Right cardiac atrium (tissue), 5 donors: ENCODE measurements around the gene STARD13. TPM values are rescaled to one million over a fixed set of nuclear protein-coding genes. Genes with fewer than 3 reads are reported as not detected.
"Not testable (repeated sequence)": the region's sequence is repeated elsewhere in the genome, so short reads cannot be mapped to it uniquely, and the experiment has no call there.

ENCODE experiments used
- ATAC-seq, 2 donors: fragments of 200-7000 bp; cut with Tn5 transposase; one replicate each; pipeline versions ENCODE4 v1.8.0 to v1.9.1; 2020; ENCODE audit warnings: moderate library complexity in 2 of 2, mild to moderate bottlenecking in 1 of 2
- DNase-seq, 3 donors: peaks; one replicate each; pipeline ENCODE4 v3.0.0-alpha.2; 2020
- H3K27ac ChIP-seq: one replicate; pipeline ENCODE4 v1.5.1; 2013; ENCODE audit warnings: mild to moderate bottlenecking, low read length, control low read depth, moderate library complexity
- H3K27me3 ChIP-seq: one replicate; pipeline ENCODE4 v1.6.1; 2013; ENCODE audit not compliant: control insufficient read depth, insufficient read depth
- H3K4me1 ChIP-seq: one replicate; pipeline ENCODE4 v1.6.1; 2013; ENCODE audit warnings: low read length; ENCODE audit not compliant: control insufficient read depth, insufficient read depth
- H3K4me3 ChIP-seq: one replicate; pipeline ENCODE4 v1.5.1; 2013; ENCODE audit warnings: low read length, control low read depth
- H3K9me3 ChIP-seq: one replicate; pipeline ENCODE4 v1.6.1; 2013; ENCODE audit warnings: low read length; ENCODE audit not compliant: control insufficient read depth
- WGBS: extraction: QIAGEN DNeasy Blood & Tissue Kit; methylation state at CpG from one replicate; pipeline ENCODE4 v1.1.7; 2013; 5-methylcytosine and 5-hydroxymethylcytosine counted together
- intact Hi-C, 4 donors: fragments of 100-400 bp; cut with DNase I; formaldehyde crosslinking; loops; one replicate each; pipeline versions ENCODE4 v1.11.0 to v1.14.0; 2022 to 2023
- polyA plus RNA-seq: library from polyadenylated mRNA; stranded (reverse); fragments of 200-250 nt; gene quantifications from one replicate; pipeline ENCODE4 v1.2.3, GENCODE V29; 2013
- total RNA-seq, 4 donors: library from RNA; stranded (reverse); fragmentation: NEBNext Ultra II Directional; extraction: Animal tissue kit (Norgen Biotek cat#: 25700); gene quantifications; one replicate each; pipeline ENCODE4 v1.2.1, GENCODE V29; 2021
- donor health status: healthy with polysubstance abuse.
- donor health status: DM: no; HTN: yes; CAD: no.
- donor health status: DM: no; HTN: no; CAD: no.
- donor health status: DM: no; HTN: yes; CAD: no; lungs with severe emphysema.
- donor health status: DM: yes; HTN: yes; CAD: no.

The STARD13 gene
- total and polyA plus RNA-seq, 5 donors: 9.6 to 35.7 (median 27.3) TPM

DNA sequence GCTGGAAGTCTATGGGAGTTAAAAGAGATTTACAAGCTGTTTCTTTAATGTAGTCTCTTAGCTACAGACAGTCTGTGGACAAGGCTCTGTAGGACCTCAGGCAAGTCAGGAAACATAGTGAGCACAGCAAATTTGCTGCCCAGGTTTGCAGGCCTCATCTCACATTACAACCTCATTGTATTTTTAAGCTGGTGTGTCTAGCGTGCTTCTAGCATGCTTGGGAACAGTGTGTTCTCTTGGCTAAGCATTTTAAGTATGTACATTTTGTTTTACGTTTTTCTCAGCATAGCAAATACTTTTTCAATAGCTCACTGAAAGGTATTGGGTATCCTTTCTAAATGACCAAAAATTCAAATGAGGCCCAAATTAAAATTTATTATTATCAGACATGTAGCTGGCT lies 113.2 kb downstream of the STARD13 start:
- Histone ChIP-seq H3K4me3 (no peak overlapping the region), H3K27ac (peak overlapping the region; percentile 56), H3K9me3 (no peaks in the 10 kb centered on the region), H3K27me3 (no peaks in the 10 kb centered on the region), H3K4me1 (peaks cover 16% of the 10 kb centered on the region)
- ATAC-seq (peak in 1 of 2 donors; percentile 54), DNase-seq (no peak)
- WGBS: 75% methylated on average over 2 of the region's 2 CpGs
- intact Hi-C loops: no loop called here

GRCh38 chr13:33169273-33169980 lies 116.1 kb downstream of the STARD13 start:
- no peak overlapping the region for H3K4me3 ChIP-seq
- peaks cover 15% of the 10 kb centered on the region for H3K4me1 ChIP-seq
- 90% methylated on average over 6 of the region's 6 CpGs for WGBS
- ATAC-seq: no peak
- H3K27ac ChIP-seq: peak overlapping the region; percentile 53
- no peaks in the 10 kb centered on the region for H3K9me3 ChIP-seq
- DNase-seq: no peak
- intact Hi-C loops: no loop called here
- no peaks in the 10 kb centered on the region for H3K27me3 ChIP-seq

DNA sequence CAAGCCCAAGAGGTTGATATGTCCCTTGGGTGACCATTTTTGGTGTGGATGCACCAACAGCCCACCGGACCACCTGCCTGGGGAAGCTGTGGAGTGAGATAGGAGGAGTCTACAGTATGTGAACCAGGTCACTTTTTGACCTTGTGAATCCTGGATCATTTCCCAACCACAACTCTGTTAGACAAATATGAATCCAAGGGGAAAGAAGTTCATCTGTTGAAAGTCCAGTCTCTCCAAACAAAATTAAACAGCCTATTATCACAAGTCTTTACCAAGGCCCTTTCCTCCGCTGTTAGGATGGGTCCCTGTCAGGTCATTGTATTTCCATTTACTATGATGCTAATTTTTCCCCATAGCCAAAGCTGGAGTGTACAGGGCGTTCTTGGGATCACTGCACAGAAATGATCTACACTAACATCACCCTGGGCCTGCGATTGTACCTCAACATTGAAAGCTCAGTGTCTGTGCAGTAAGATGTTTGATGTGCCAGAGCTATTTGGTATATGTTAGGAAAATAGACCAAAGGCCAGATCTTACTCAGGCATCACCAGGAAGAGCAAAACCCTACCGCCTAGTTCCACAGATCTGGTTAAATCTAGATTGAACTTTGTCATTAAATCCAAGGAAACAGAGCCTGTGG lies 117.1 kb downstream of the STARD13 start:
- Histone ChIP-seq H3K27ac (peak overlapping the region; percentile 33), H3K27me3 (no peaks in the 10 kb centered on the region), H3K4me1 (peaks cover 14% of the 10 kb centered on the region), H3K9me3 (no peaks in the 10 kb centered on the region), H3K4me3 (no peak overlapping the region)
- DNase-seq (no peak), ATAC-seq (peak; percentile 11 to 12)
- intact Hi-C loops: no loop called here
- 68% methylated on average over 5 of the region's 5 CpGs for WGBS

GRCh38 chr13:33167491-33167890 lies 118.1 kb downstream of the STARD13 start:
- Histone ChIP-seq H3K27ac (no peak overlapping the region), H3K9me3 (no peaks in the 10 kb centered on the region), H3K27me3 (no peaks in the 10 kb centered on the region), H3K4me3 (no peak overlapping the region), H3K4me1 (peaks cover 14% of the 10 kb centered on the region)
- ATAC-seq: no peak
- DNase-seq: no peak
- WGBS: 89% methylated on average over 12 of the region's 12 CpGs
- intact Hi-C loops: no loop called here

GRCh38 chr13:33165787-33166186 lies 119.8 kb downstream of the STARD13 start:
- Histone ChIP-seq H3K4me1 (peaks cover 9% of the 10 kb centered on the region), H3K27ac (no peak overlapping the region), H3K4me3 (no peak overlapping the region), H3K27me3 (no peaks in the 10 kb centered on the region), H3K9me3 (no peaks in the 10 kb centered on the region)
- no peak for ATAC-seq
- WGBS: 79% methylated on average over 2 of the region's 2 CpGs
- intact Hi-C loops: no loop called here
- no peak for DNase-seq

GRCh38 chr13:33164331-33164730 lies 121.2 kb downstream of the STARD13 start:
- no peak for DNase-seq
- intact Hi-C loops: no loop called here
- no peaks in the 10 kb centered on the region for H3K27me3 ChIP-seq
- no peak for ATAC-seq
- WGBS: 97% methylated on average over 2 of the region's 2 CpGs
- H3K27ac ChIP-seq: no peak overlapping the region
- no peaks in the 10 kb centered on the region for H3K9me3 ChIP-seq
- H3K4me3 ChIP-seq: no peak overlapping the region
- peaks cover 9% of the 10 kb centered on the region for H3K4me1 ChIP-seq

DNA sequence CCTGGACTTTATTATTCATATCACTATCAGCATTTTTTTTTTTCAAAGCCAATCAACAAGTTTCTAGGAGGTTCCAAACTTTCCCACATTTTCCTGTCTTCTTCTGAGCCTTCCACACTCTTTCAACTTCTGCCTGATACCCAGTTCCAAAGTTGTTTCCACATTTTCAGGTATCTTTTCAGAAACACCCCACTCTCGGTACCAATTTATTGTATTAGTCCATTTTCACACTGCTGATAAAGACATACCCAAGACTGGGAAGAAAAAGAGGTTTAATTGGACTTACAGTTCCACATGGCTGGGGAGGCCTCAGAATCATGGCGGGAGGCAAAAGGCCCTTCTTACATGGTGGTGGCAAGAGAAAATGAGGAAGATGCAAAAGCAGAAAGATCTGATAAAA lies 122.8 kb downstream of the STARD13 start:
- H3K9me3 ChIP-seq, H3K4me3 ChIP-seq, DNase-seq, H3K4me1 ChIP-seq, intact Hi-C loops, H3K27ac ChIP-seq, ATAC-seq, H3K27me3 ChIP-seq: not testable (repeated sequence)
- WGBS: 91% methylated on average over 2 of the region's 2 CpGs

GRCh38 chr13:33158816-33159215 lies 126.7 kb downstream of the STARD13 start:
- Histone ChIP-seq H3K4me1 (peaks cover 2% of the 10 kb centered on the region), H3K27ac (no peak overlapping the region), H3K27me3 (no peaks in the 10 kb centered on the region), H3K4me3 (no peak overlapping the region), H3K9me3 (no peaks in the 10 kb centered on the region)
- DNase-seq: no peak
- no peak for ATAC-seq
- 68% methylated on average over 8 of the region's 8 CpGs for WGBS
- intact Hi-C loops: no loop called here

- Histone ChIP-seq H3K27ac (no peak overlapping the region), H3K27me3 (no peaks in the 10 kb centered on the region), H3K4me3 (no peak overlapping the region), H3K4me1 (peaks cover 2% of the 10 kb centered on the region), H3K9me3 (no peaks in the 10 kb centered on the region)
- DNase-seq (no peak), ATAC-seq (no peak)
- WGBS: 99% methylated on average over 3 of the region's 3 CpGs
- intact Hi-C loops: no loop called here
Measured at GRCh38 chr13:33158271-33158670, 127.3 kb downstream of the STARD13 start.

- intact Hi-C loops: no loop called here
- ATAC-seq: no peak
- 87% methylated on average over 5 of the region's 5 CpGs for WGBS
- H3K4me3 ChIP-seq: no peak overlapping the region
- no peaks in the 10 kb centered on the region for H3K9me3 ChIP-seq
- DNase-seq: no peak
- no peak overlapping the region for H3K27ac ChIP-seq
- no peaks in the 10 kb centered on the region for H3K27me3 ChIP-seq
- peaks cover 2% of the 10 kb centered on the region for H3K4me1 ChIP-seq
Measured at GRCh38 chr13:33154911-33155310, 130.6 kb downstream of the STARD13 start.

DNA sequence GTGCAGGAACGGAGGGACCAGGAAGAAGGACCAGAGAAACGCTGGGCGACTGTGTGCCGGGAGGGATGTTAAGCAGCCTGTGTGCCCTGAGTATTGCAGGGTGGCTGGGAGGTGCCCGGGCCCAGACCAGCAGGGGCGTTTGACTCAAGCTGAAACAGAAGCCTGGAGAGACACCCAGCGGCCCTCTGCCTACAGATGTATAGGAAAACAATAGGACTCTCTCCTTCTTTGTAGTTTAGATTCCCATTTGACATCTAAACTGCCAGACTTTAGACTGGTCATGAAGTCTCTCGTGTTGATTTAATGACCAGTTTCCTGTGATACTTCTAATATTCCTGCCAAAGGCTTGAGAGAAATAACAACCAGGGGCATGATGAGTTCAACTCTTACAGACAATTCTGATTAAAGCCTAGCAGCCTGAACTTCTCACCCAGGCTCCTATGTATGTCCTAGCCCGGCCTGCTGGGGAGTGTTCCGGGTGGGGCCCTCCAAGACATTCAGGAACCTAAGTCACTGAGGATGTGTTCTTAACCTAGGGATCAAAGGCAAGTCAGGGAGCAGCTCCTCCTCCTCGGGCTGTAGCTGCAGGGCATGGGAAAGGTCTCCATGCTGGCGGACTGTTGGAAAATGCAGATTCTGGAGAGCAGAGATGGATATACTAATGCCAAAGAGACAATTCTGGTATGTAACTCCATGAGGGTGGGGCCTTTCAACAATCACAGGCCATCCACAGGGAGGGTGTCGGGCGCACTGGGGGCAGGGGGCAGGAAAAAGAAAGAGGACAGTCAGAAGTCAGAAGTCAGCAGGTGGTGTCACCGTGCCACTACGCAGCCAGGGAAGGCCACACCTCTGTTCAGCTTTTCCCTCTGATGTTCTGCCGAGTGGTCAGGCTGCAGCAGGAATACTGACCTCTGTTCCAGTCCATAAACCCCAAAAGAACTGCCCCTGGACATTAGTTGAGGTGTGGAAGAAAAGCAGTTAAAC lies 131.8 kb downstream of the STARD13 start:
- Histone ChIP-seq H3K27ac (peak overlapping the region; percentile 39), H3K4me1 (peaks cover 2% of the 10 kb centered on the region), H3K9me3 (no peaks in the 10 kb centered on the region), H3K4me3 (no peak overlapping the region), H3K27me3 (no peaks in the 10 kb centered on the region)
- DNase-seq (peak; percentile 75 to 83 (median 79)), ATAC-seq (peak; percentile 92 to 98)
- intact Hi-C loops: no loop called here
- 68% methylated on average over 17 of the region's 17 CpGs for WGBS
